HG03354 (cell line): Measurements from ENCODE around the gene CROT.
A peak's percentile ranks its signal among the peaks of the same experiment; 100 is the strongest.

Experiments
- ATAC-seq: cut with Tn5 transposase; IDR thresholded peaks from one replicate; pipeline ENCODE4 v1.9.1; 2021; ENCODE audit warnings: mild to moderate bottlenecking; ENCODE audit not compliant: unreplicated experiment, poor library complexity, severe bottlenecking

Gene CROT

DNA sequence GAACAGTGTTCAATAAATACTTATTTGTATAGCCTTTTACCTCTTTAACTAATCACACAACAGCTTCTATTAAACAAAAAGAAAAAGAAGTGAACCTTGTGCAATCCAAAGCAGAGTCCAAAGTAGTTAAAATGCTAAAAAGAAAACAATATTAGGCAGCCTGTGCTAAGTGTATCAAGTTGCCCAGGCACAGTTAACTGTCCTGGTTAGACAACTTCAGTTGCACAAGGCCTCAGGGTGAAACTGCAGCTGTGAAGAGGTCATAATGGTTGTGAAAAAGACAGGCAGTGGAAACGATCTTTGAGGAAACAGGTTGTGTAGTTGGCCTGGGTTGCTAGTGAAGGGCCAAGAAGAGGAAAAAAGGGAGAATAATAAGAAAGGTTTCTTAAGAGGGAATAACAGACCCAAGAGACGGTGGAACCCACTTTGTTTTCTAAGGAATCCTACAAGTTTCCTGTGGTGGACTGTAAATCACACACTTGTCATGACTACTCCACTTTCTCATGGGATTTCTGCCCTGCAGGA, 6.0 kb upstream of the CROT start:
- no peak for ATAC-seq

DNA sequence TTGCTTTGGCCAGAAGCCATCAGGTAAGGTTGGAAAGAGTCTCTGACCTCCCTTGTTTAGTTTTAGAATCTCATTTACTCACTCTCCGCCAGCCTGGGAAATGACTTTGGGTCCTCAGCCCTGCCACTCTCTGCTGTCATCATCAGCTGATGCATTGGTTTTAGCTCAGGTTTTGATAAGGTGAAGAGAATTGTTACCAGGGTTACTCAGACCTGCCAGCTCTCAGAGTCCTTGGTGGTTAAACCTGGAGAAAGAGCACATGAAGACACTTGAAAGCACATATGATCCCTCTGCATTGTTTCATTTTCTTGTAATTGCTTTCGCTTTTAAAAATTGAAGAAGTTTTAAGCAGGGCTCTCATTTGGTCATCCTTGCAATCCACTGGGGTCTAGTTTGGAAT, 4.0 kb upstream of the CROT start:
- no peak for ATAC-seq

- no peak for ATAC-seq
Observed at GRCh38 chr7:87342231-87342630, 3.2 kb upstream of the CROT start.

GRCh38 chr7:87344446-87344845, 1.0 kb upstream of the CROT start:
- ATAC-seq = no peak

DNA sequence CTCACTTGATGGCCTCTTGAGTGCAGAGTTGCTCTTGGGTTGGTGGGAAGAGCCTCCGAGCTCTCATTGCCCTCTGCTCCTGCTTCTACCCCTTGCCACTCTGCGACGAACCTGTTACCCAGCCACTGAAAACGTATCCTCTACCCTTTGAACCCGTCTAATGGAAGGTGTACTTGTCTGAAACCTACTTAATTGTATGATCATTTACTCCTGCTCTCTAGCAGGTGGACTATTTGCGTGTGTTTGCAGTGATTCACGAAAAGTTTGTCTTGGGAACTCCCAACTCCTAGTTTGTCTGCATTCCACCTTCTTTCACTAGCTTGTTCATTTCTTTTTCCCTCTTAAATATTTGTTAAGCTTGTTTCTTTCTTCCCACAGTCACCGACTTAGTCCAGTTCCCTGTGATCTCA, 503 bp downstream of the CROT start:
- ATAC-seq = peak; percentile 13

GRCh38 chr7:87347207-87347606, 1.7 kb downstream of the CROT start:
- no peak for ATAC-seq

GRCh38 chr7:87347664-87348063, 2.2 kb downstream of the CROT start:
- no peak for ATAC-seq

- ATAC-seq = no peak
Observed at GRCh38 chr7:87354749-87355148, 9.3 kb downstream of the CROT start.

DNA sequence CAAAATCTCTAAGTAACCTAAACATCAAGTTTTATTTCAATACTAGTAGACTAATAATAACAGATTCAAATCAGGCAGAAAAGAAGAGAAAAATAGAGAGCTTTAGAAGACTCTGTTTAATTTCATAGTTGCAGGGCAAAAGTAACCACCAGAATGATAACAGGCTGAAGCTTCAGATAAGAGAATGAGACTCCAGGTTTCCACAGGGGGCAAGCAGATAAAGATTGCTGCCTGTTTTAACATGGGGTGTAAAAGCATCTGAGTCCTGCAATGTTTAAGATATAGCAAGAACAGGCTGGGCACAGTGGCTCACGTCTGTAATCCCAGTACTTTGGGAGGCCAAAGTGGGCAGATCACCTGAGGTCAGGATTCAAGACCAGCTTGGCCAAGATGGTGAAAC, 11.0 kb downstream of the CROT start:
- ATAC-seq = no peak

- no peak for ATAC-seq
Observed at GRCh38 chr7:87359366-87359765, 13.9 kb downstream of the CROT start.

- no peak for ATAC-seq
Observed at GRCh38 chr7:87361320-87361719, 15.9 kb downstream of the CROT start.

GRCh38 chr7:87363342-87363741, 17.9 kb downstream of the CROT start:
- ATAC-seq = no peak

GRCh38 chr7:87364246-87364645, 18.8 kb downstream of the CROT start:
- ATAC-seq = no peak

DNA sequence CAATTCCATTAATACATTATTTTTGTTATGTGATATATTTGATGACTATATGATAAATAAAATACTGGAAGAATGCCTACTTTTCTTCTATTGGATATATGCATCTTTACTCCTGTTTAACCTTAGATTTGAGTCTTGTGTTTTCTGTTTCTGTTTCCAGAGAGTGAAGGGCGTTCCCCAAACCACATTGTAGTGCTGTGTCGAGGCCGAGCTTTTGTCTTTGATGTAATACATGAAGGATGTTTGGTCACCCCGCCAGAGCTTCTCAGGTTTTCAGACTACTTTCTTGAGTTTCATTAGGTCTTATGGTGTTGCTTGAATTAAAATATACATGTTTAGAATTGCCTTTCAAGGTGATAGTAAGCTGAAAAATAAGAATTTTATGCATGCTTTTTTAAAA, 23.8 kb downstream of the CROT start:
- ATAC-seq = no peak

GRCh38 chr7:87370660-87371180, 25.3 kb downstream of the CROT start:
- no peak for ATAC-seq

DNA sequence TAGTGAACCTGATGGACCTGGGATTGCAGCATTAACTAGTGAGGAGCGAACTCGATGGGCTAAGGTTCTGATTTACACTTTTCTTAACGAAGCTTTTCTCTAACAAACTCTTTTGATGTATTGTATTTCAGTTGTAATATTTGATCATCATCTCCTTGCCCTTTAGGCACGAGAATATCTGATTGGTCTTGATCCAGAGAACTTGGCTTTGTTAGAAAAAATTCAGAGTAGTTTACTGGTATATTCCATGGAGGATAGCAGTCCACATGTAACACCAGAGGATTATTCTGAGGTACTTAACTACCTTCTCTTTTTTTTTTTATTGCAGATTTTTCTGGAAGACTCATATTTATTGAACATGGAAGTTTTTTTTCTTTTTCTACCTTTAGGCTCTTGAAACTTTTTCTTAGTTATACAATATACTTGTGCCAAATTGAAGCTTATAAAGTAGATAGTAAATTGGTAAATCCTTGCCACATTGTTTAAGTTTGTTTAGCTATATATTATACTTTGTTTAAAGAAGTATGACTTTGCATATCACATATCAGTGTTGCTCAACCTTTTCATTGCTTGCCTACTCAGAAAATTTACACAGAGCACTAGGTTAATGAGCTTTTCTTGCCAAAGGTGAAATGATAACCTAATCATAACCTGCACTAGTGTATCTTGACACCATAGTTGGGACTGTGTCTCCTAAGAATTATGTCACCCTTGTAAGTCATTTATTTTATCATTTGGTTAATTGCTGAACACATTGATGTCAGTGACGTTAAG, 30.4 kb downstream of the CROT start:
- no peak for ATAC-seq

GRCh38 chr7:87380905-87381304, 35.4 kb downstream of the CROT start:
- ATAC-seq = no peak

DNA sequence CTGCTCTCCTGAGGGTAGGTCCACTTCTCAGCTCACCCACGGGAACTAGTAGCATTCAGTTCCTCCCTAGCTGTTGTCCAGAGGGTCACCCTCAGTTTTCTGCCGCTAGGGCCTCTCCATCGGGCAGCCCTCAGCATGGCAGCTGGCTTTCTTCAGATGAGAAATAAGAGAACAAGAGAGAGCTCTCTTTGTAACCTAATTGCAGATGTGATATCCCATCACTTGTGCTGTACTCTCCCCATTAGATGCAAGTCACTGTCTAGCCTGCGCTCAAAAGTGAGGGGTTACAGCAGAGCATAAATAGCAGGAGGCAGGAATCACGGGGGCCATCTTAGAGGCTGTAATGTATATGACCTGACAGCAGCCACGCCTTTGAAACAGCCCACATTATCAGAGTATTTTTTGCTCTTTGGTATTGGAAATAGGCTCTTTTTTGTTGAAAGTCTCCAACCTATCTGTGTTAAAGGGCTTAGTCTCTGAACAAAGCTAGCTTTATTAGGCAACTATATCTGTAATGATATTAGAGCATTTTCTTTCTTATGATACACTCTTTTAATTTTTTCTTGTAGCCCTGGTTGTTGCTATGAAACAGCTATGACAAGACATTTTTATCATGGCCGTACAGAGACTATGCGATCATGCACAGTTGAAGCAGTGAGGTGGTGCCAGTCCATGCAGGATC, 45.7 kb downstream of the CROT start:
- no peak for ATAC-seq

- no peak for ATAC-seq
Observed at GRCh38 chr7:87395442-87396020, 50.1 kb downstream of the CROT start.

- no peak for ATAC-seq
Observed at GRCh38 chr7:87398446-87398845, 53.0 kb downstream of the CROT start.

DNA sequence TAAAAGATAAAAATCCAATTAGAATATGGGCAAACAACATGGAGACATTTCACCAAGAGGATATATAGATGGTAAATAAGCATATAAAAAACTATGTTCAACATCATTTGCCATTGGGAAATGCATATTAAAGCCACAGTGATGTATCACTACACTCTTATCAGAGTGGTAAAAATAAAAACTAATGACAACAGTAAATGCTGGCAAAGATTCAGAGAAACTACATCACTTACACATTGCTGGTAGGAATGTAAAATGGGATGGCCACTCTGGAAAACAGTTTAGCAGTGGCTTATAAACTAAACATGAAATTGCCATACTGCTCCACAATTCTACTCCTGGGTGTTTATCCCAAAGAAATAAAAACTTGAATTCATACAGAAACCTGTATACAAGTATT, 59.2 kb downstream of the CROT start:
- no peak for ATAC-seq
